NK-92 (cell line): ENCODE data around the gene CASTOR1.

Experiments
- DNase-seq: peaks from one replicate; lab custom pipeline; 2025; ENCODE audit not compliant: unreplicated experiment; lab: John Stamatoyannopoulos, UW

CASTOR1 gene

GRCh38 chr22:30320021-30320556 lies 30.8 kb upstream of the CASTOR1 start:
- no peak for DNase-seq

- no peak for DNase-seq
Observed at GRCh38 chr22:30318799-30319419, 29.6 kb upstream of the CASTOR1 start.

GRCh38 chr22:30317778-30318177 lies 28.5 kb upstream of the CASTOR1 start:
- no peak for DNase-seq

- DNase-seq = no peak
Observed at GRCh38 chr22:30315962-30316576, 26.8 kb upstream of the CASTOR1 start.

GRCh38 chr22:30314915-30315314 lies 25.6 kb upstream of the CASTOR1 start:
- no peak for DNase-seq

- no peak for DNase-seq
Observed at GRCh38 chr22:30313527-30314363, 24.4 kb upstream of the CASTOR1 start.

GRCh38 chr22:30312053-30312452 lies 22.7 kb upstream of the CASTOR1 start:
- DNase-seq = no peak

DNA sequence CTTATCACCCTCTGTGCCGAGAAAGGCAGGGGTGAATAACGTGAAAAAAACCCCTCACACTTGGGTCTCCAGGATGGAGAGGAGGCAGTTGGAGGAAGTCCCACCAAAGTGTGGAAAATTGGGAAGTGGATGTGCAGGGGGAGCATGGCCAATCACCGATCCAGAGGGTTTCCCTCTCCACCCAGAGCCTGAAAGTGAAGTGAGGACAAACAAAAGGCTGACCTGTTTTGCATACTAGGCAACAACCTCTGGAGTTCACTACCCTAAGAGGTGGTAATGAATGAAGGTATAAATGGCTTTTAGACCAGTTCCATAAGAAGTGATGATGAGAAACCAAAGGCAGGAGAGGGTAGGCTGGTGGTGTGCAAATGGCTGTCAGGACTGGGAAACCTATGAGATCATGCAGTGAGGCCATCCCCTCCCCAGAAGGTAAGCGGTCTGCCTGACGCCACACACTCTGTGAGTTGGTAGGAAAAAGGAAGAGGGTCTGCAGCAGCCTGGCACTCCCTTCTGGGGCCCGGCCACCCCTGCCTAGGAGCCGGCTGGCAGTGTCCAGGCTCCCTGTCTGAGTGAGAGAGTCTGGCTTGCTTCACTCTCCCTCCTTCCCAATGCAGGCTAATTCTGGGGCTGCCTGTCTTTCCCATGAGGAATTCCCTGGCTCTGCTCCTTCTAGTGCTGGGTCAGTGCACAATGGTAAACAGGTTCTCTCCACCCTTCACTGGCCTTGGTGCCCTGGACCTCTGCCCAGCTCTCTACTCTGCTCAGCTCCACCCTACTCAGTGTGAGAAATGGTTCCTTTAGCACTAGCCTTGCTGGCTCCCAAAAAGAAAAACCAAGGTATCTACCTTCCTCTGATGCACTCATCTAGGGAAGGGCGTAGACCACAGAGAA lies 21.8 kb upstream of the CASTOR1 start:
- DNase-seq = no peak

DNA sequence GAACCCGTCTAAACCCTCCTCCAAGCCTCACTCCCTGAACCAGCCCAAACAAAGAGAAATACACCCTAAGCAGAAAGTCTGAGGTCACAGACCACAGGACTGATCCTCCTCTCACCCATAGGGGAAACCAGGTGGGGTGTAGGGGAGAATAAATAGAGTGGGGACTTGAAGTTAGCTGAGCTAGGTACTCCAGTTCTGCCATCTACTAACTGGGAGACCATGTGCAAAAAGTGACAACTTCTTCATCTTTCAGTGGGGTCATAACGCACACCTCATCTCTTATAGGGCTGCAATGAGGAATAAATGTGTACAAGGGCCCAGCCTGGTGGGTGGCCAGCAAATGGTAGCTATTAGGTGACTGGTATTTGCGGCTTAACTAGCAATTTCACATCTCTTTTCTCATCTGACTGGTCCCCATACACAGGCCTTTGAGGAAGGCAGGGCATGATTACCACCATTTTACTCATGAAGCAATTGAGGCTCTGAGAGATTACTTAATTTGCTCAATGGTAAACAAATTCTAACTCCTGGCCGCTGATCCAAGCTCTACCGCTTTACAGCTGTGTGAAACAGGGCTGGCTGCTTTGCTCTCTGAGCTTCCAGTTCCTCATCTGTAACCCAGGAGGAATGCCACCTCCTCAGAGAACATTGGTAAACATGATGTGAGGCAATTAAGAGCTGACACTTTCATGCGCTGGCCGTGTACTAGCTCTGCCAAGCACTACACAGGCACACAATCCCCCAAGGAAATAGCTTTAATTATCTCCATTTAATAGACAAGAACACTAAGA lies 20.8 kb upstream of the CASTOR1 start:
- no peak for DNase-seq

GRCh38 chr22:30308518-30309230 lies 19.4 kb upstream of the CASTOR1 start:
- DNase-seq = no peak

- no peak for DNase-seq
Observed at GRCh38 chr22:30308093-30308492, 18.8 kb upstream of the CASTOR1 start.

- no peak for DNase-seq
Observed at GRCh38 chr22:30307041-30307574, 17.8 kb upstream of the CASTOR1 start.

GRCh38 chr22:30306627-30307011 lies 17.3 kb upstream of the CASTOR1 start:
- no peak for DNase-seq

GRCh38 chr22:30305906-30306626 lies 16.8 kb upstream of the CASTOR1 start:
- no peak for DNase-seq

- DNase-seq = no peak
Observed at GRCh38 chr22:30305519-30305905, 16.2 kb upstream of the CASTOR1 start.

GRCh38 chr22:30304495-30305244 lies 15.4 kb upstream of the CASTOR1 start:
- DNase-seq = no peak

- DNase-seq = no peak
Observed at GRCh38 chr22:30302810-30303138, 13.5 kb upstream of the CASTOR1 start.
